ENCODE results near the gene CTBP2. TPM values are rescaled to one million over a fixed set of nuclear protein-coding genes. Genes with fewer than 3 reads are reported as not detected.

The CTBP2 gene
- total RNA-seq, 2 donors from 2014 or later: 75.3 to 109 TPM

DNA sequence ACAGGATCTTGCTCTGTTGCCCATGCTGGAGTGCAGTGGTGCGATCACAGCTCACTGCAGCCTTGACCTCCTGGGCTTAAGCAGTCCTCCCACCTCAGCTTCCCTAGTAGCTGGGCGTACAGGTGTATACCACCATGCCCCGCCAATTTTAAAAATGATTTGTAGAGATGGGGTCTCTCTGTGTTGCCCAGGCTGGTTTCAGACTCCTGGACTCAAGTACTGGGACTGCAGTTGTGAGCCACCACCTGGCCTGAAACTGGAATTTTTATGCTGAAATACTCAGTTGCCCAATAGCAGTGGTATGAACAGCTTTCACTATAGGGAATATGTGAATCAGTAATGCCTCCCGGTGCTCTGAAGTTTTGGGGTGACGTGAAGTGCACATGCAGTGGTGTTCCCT, 210.8 kb downstream of the CTBP2 start:
- Histone ChIP-seq H3K27ac (ENCODE audit: low read depth, low read length) (no peak overlapping the region), H3K4me1 (ENCODE audit: control insufficient read depth, insufficient read depth, low read length) (no peaks in the 10 kb centered on the region), H3K4me3 (ENCODE audit: low read length) (no peak overlapping the region), H3K9me3 (ENCODE audit: control insufficient read depth, low read length) (no peaks in the 10 kb centered on the region), H3K36me3 (ENCODE audit: control insufficient read depth, insufficient read depth, low read length) (peaks cover 46% of the 10 kb centered on the region), H3K9ac (ENCODE audit: extremely low read depth, low read length, poor library complexity, severe bottlenecking) (no peak overlapping the region), H3K27me3 (ENCODE audit: control insufficient read depth, insufficient read depth, low read length, poor library complexity, severe bottlenecking) (no peaks in the 10 kb centered on the region)
- H3K4me3 Mint-ChIP-seq: no peak overlapping the region
- TF ChIP-seq, protein P1, sequence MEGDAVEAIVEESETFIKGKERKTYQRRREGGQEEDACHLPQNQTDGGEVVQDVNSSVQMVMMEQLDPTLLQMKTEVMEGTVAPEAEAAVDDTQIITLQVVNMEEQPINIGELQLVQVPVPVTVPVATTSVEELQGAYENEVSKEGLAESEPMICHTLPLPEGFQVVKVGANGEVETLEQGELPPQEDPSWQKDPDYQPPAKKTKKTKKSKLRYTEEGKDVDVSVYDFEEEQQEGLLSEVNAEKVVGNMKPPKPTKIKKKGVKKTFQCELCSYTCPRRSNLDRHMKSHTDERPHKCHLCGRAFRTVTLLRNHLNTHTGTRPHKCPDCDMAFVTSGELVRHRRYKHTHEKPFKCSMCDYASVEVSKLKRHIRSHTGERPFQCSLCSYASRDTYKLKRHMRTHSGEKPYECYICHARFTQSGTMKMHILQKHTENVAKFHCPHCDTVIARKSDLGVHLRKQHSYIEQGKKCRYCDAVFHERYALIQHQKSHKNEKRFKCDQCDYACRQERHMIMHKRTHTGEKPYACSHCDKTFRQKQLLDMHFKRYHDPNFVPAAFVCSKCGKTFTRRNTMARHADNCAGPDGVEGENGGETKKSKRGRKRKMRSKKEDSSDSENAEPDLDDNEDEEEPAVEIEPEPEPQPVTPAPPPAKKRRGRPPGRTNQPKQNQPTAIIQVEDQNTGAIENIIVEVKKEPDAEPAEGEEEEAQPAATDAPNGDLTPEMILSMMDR (conservative IDR thresholded peaks at IDR 0.05): no peak
- no peak for DNase-seq
- no peak overlapping the region for H3K27ac Mint-ChIP-seq
- H3K4me1 Mint-ChIP-seq: peaks cover 20% of the 10 kb centered on the region
- H3K36me3 Mint-ChIP-seq (ENCODE audit: low read depth): peaks cover 26% of the 10 kb centered on the region
- no peaks in the 10 kb centered on the region for H3K9me3 Mint-ChIP-seq
- WGBS, 2 experiments (ENCODE audit: insufficient coverage in 1 of 2, insufficient read length in 1 of 2): 97 to 100% methylated on average over 3 to 5 of the region's 5 CpGs
- no peaks in the 10 kb centered on the region for H3K27me3 Mint-ChIP-seq (ENCODE audit: insufficient read depth)

DNA sequence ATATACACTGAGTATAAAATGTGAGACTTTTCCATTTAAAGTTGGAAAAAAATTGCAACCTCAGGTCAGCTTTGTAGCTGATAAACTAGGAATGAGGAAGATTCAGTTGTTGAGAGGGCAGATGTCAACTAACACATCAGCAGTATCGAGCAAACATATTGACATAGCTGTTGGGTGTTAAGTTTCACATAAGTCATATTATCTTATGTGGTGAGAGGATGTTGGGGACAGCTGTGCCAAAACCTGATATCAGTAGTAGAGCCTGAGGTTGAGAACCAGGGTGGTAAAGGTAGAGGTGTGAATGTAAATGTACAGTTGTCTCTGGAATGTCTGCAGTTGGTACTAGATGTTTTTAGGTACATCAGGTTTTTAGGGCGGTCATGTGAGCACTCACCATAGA, 213.4 kb downstream of the CTBP2 start:
- Mint-ChIP-seq H3K4me1 (peaks cover 15% of the 10 kb centered on the region), H3K36me3 (ENCODE audit: low read depth) (peaks cover 18% of the 10 kb centered on the region), H3K4me3 (no peak overlapping the region), H3K27ac (no peak overlapping the region), H3K9me3 (no peaks in the 10 kb centered on the region), H3K27me3 (ENCODE audit: insufficient read depth) (no peaks in the 10 kb centered on the region)
- H3K4me3 ChIP-seq (ENCODE audit: low read length): peak overlapping the region; percentile 64
- 92% methylated on average over 2 of the region's 2 CpGs; no CpG with 5 or more reads in 1 of the 2 experiments for WGBS, 2 experiments (ENCODE audit: insufficient coverage in 1 of 2, insufficient read length in 1 of 2)
- no peaks in the 10 kb centered on the region for H3K27me3 ChIP-seq (ENCODE audit: control insufficient read depth, insufficient read depth, low read length, poor library complexity, severe bottlenecking)
- TF ChIP-seq, protein P1 (conservative IDR thresholded peaks at IDR 0.05): no peak
- no peak overlapping the region for H3K27ac ChIP-seq (ENCODE audit: low read depth, low read length)
- peaks cover 47% of the 10 kb centered on the region for H3K36me3 ChIP-seq (ENCODE audit: control insufficient read depth, insufficient read depth, low read length)
- no peak overlapping the region for H3K9ac ChIP-seq (ENCODE audit: extremely low read depth, low read length, poor library complexity, severe bottlenecking)
- H3K9me3 ChIP-seq (ENCODE audit: control insufficient read depth, low read length): no peaks in the 10 kb centered on the region
- DNase-seq: no peak
- no peaks in the 10 kb centered on the region for H3K4me1 ChIP-seq (ENCODE audit: control insufficient read depth, insufficient read depth, low read length)

DNA sequence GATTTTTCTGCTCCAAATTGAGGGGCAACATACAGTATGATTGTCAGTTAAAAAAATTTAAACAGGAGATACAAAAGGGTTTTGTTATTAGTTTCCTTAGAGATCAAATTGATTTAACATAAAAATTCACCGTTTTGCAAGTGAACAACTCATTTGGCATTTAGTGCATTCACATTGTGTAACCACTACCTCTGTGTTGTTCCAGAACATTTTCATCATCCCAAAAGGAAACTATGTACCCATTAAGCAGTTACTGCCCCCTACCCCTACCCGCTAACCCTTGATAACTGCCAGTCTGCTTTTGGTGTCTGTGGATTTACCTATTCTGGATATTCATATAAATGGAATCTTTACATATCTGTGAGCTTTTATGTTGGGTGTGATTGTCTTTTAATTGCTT, 215.4 kb downstream of the CTBP2 start:
- Mint-ChIP-seq H3K27me3 (ENCODE audit: insufficient read depth) (no peaks in the 10 kb centered on the region), H3K4me3 (no peak overlapping the region), H3K27ac (peak overlapping the region; percentile 37), H3K4me1 (peaks cover 16% of the 10 kb centered on the region), H3K36me3 (ENCODE audit: low read depth) (peaks cover 19% of the 10 kb centered on the region), H3K9me3 (no peaks in the 10 kb centered on the region)
- no peak overlapping the region for H3K4me3 ChIP-seq (ENCODE audit: low read length)
- H3K27ac ChIP-seq (ENCODE audit: low read depth, low read length): no peak overlapping the region
- no peak for DNase-seq
- H3K9ac ChIP-seq (ENCODE audit: extremely low read depth, low read length, poor library complexity, severe bottlenecking): no peak overlapping the region
- H3K36me3 ChIP-seq (ENCODE audit: control insufficient read depth, insufficient read depth, low read length): peaks cover 47% of the 10 kb centered on the region
- WGBS, 2 experiments (ENCODE audit: insufficient coverage in 1 of 2, insufficient read length in 1 of 2): 83 to 93% methylated on average over 1 to 2 of the region's 2 CpGs
- no peaks in the 10 kb centered on the region for H3K4me1 ChIP-seq (ENCODE audit: control insufficient read depth, insufficient read depth, low read length)
- no peaks in the 10 kb centered on the region for H3K9me3 ChIP-seq (ENCODE audit: control insufficient read depth, low read length)
- TF ChIP-seq, protein P1 (conservative IDR thresholded peaks at IDR 0.05): no peak
- H3K27me3 ChIP-seq (ENCODE audit: control insufficient read depth, insufficient read depth, low read length, poor library complexity, severe bottlenecking): no peaks in the 10 kb centered on the region

Data from endodermal cell (in vitro differentiated cells).